Measurements from ENCODE around the gene MCRS1. TPM values are rescaled to one million over a fixed set of nuclear protein-coding genes. Genes with fewer than 3 reads are reported as not detected.

The MCRS1 gene, protein sequence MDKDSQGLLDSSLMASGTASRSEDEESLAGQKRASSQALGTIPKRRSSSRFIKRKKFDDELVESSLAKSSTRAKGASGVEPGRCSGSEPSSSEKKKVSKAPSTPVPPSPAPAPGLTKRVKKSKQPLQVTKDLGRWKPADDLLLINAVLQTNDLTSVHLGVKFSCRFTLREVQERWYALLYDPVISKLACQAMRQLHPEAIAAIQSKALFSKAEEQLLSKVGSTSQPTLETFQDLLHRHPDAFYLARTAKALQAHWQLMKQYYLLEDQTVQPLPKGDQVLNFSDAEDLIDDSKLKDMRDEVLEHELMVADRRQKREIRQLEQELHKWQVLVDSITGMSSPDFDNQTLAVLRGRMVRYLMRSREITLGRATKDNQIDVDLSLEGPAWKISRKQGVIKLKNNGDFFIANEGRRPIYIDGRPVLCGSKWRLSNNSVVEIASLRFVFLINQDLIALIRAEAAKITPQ
- total RNA-seq (2022) = 34.3 and 58.7 TPM in 2 replicates
- Bru-seq, nascent RNA = percentile 74 among the genes with signal in this experiment
- BruChase-seq, experiment 1, labeled RNA remaining after a 6-hour chase = percentile 79 among the genes with signal in this experiment
- percentile 67 among the genes with signal in this experiment for BruChase-seq, experiment 2, labeled RNA remaining after a 2-hour chase
- long read RNA-seq, transcript MCRS1-201 (15 exons, 1,928 nt) = major isoform, 174 of 215 reads
- long read RNA-seq, transcript MCRS1-211 (16 exons, 1,936 nt) = minor isoform, 6 of 215 reads
- long read RNA-seq, partial matches to known transcripts = 4 of 215 reads
- long read RNA-seq, other reads (novel, unspliced or antisense) = 31 of 215 reads

DNA sequence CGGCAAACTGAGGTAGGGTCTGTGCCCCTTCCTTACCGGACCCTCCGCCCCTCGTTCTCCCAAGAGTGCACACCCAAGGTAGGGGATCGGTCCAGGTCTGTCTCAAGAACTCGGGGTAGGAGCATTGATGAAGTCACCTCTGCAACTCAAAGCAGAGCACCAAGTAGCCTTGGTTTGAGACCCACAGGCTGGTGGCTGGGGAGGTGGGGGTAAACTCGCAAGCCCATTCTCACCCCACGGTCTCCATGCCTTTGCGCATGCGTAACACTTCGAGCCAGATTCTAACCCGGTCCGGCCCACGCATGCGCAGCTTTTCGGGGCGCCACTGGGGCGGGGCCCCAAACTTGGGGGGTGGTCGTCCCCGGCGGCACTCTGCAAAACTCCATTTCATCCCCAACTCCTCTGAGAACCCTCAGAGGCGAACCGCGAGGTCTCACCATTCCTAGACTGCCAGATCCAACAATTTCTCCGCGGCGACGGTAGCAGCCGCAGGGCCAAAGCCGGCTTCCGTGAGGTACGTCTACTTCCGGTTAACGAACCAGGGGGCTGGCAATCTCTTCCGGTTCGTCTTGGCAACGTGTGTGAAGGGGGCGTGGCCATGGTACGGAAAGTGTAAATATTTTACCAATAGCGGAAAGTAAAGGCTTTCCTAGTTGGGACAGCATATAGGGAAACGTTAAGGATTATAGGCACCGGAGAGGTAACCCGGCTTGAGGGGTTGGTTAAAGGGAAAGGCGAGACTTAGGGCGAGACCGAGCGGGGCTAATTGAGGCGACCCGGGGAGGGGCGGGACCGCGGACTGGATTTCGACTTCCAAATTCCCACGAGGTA lies at the start of gene MCRS1:
TSS of gene MCRS1 (minus strand) at position 532 of the 831 bp plus-strand sequence. CDS start 1,411 bp downstream, outside the sequence.
- DNase-seq (ENCODE audit: unreplicated experiment) = peak; percentile 92
- ChIA-PET CTCF (interaction anchor here (0.6 to 2.0 kb wide), 6 partner anchors 8 to 272 kb away, joined by 3 to 20 read pairs (median 4); no protein-coding TSS in a partner anchor), POLR2A (interaction anchor here (0.7 to 2.5 kb wide), 14 partner anchors 9 to 301 kb away, joined by 3 to 19 read pairs (median 3); partner anchors contain the start of gene TMBIM6)
- TF ChIP-seq, protein P1, sequence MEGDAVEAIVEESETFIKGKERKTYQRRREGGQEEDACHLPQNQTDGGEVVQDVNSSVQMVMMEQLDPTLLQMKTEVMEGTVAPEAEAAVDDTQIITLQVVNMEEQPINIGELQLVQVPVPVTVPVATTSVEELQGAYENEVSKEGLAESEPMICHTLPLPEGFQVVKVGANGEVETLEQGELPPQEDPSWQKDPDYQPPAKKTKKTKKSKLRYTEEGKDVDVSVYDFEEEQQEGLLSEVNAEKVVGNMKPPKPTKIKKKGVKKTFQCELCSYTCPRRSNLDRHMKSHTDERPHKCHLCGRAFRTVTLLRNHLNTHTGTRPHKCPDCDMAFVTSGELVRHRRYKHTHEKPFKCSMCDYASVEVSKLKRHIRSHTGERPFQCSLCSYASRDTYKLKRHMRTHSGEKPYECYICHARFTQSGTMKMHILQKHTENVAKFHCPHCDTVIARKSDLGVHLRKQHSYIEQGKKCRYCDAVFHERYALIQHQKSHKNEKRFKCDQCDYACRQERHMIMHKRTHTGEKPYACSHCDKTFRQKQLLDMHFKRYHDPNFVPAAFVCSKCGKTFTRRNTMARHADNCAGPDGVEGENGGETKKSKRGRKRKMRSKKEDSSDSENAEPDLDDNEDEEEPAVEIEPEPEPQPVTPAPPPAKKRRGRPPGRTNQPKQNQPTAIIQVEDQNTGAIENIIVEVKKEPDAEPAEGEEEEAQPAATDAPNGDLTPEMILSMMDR (IDR thresholded peaks at IDR 0.05; ENCODE audit: unreplicated experiment) = no peak
- Mint-ChIP-seq H3K9me3 (ENCODE audit: unreplicated experiment) (no peaks in the 10 kb centered on the region), H3K36me3 (ENCODE audit: insufficient read depth, unreplicated experiment) (peaks cover 16% of the 10 kb centered on the region), H3K4me3 (ENCODE audit: unreplicated experiment) (peak within 1 kb of the TSS; percentile 90), H3K27ac (ENCODE audit: low read depth, unreplicated experiment) (peak within 1 kb of the TSS; percentile 98), H3K4me1 (ENCODE audit: insufficient read depth, unreplicated experiment) (peaks cover 14% of the 10 kb centered on the region), H3K27me3 (ENCODE audit: insufficient read depth, unreplicated experiment) (no peaks in the 10 kb centered on the region)
- intact Hi-C loops (cut with micrococcal nuclease) = loop anchor here (5.0 kb wide), 1 partner anchor 211 kb away; no protein-coding TSS in a partner anchor
- BruUV-seq (replicated peaks) = TSS peak; percentile 81

DNA sequence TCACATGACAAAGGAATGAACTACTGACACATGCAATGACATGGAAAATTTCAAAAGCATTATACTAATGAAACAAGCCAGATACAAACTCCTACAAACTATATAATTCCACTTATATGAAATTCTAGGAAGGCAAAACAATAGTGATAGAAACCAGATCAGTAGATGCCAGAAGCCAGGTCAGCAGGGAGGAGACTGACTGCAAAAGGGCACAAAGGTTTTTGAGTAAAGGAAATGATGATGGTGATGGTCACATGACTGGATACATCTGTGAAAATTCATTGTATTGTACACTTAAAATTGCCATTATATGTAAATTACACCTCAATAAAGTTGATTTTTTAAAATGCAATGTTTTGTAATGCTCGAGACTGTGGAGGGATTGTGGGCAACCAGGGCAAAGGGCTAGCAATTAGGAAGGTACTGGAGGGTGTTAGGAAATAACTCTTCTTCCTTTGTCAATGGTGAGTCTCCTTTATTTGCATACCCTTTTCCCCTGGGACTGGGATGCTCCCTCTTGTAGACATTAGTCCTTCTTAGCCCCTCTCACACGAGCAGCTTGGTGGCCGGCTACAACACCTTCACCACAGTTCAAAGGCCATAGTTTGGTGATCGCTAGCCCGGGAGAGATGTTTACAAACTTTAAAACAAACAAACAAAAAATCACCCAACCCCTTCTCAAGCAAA lies 48.7 kb upstream of the MCRS1 start:
- no peaks in the 10 kb centered on the region for H3K27me3 Mint-ChIP-seq (ENCODE audit: insufficient read depth, unreplicated experiment)
- peaks cover 8% of the 10 kb centered on the region for H3K4me1 Mint-ChIP-seq (ENCODE audit: insufficient read depth, unreplicated experiment)
- H3K4me3 Mint-ChIP-seq (ENCODE audit: unreplicated experiment) = no peak overlapping the region
- H3K9me3 Mint-ChIP-seq (ENCODE audit: unreplicated experiment) = no peaks in the 10 kb centered on the region
- POLR2A ChIA-PET = interaction anchor here (0.6 kb wide), 1 partner anchor 468 kb away, joined by 3 read pairs; no protein-coding TSS in a partner anchor
- H3K36me3 Mint-ChIP-seq (ENCODE audit: insufficient read depth, unreplicated experiment) = no peaks in the 10 kb centered on the region
- intact Hi-C loops (cut with micrococcal nuclease) = no loop called here
- DNase-seq (ENCODE audit: unreplicated experiment) = no peak
- BruUV-seq (replicated peaks) = no TSS peak
- CTCF ChIA-PET = interaction anchor here (0.6 kb wide), 1 partner anchor 146 kb away, joined by 3 read pairs; no protein-coding TSS in a partner anchor
- no peak overlapping the region for H3K27ac Mint-ChIP-seq (ENCODE audit: low read depth, unreplicated experiment)
- TF ChIP-seq, protein P1 (IDR thresholded peaks at IDR 0.05; ENCODE audit: unreplicated experiment) = no peak

DNA sequence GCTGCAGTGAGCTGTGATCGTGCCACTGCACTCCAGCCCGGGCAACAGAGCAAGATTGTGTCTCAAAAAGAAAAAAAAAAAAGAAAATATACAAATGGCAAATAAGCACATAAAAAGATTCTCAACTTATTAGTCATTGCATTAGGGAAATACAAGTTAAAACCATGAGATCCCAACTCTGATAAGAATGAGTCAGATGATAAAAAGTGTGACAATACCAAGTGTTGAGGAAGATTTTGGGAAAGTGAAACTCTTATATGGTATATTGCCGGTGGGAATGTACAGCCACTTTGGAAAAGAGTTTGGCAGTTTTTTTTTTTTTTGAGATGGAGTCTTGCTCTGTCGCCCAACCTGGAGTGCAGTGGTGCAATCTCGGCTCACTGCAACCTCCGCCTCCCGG lies 47.8 kb upstream of the MCRS1 start:
- Mint-ChIP-seq H3K36me3 (ENCODE audit: insufficient read depth, unreplicated experiment) (no peaks in the 10 kb centered on the region), H3K27me3 (ENCODE audit: insufficient read depth, unreplicated experiment) (no peaks in the 10 kb centered on the region), H3K27ac (ENCODE audit: low read depth, unreplicated experiment) (no peak overlapping the region), H3K4me3 (ENCODE audit: unreplicated experiment) (no peak overlapping the region), H3K4me1 (ENCODE audit: insufficient read depth, unreplicated experiment) (no peaks in the 10 kb centered on the region), H3K9me3 (ENCODE audit: unreplicated experiment) (no peaks in the 10 kb centered on the region)
- intact Hi-C loops (cut with micrococcal nuclease) = no loop called here
- no peak for DNase-seq (ENCODE audit: unreplicated experiment)
- TF ChIP-seq, protein P1 (IDR thresholded peaks at IDR 0.05; ENCODE audit: unreplicated experiment) = no peak
- POLR2A ChIA-PET = interaction anchor here (0.6 to 0.8 kb wide), 2 partner anchors 8 to 62 kb away, joined by 3 read pairs; partner anchors contain the start of gene PRPF40B
- CTCF ChIA-PET = interaction anchor here (0.6 to 1.0 kb wide), 3 partner anchors 12 to 93 kb away, joined by 3 read pairs; no protein-coding TSS in a partner anchor
- no TSS peak for BruUV-seq (replicated peaks)

All from MCF 10A (cell line).